Endothelial cell of umbilical vein (primary cell): Measurements from ENCODE around the gene INSC. TPM values are rescaled to one million over a fixed set of nuclear protein-coding genes. Genes with fewer than 3 reads are reported as not detected.

Experiments
- BruUV-seq: library from RNA; stranded (reverse); fragments of 400-500 nt; replicated peaks from 2 replicates; lab custom pipeline; 2021; lab: Mats Ljungman, UMichigan
- CTCF ChIA-PET: fragments of 300-600, 350-600 bp; sonication (Branson Sonifier 250); formaldehyde crosslinking; loops from one replicate; lab custom pipeline; 2021; ENCODE audit warnings: antibody characterized with exemption, inconsistent platforms; lab: Charles Lee
- POLR2A ChIA-PET: fragments of 300-600, 350-600 bp; sonication (Branson Sonifier 250); formaldehyde crosslinking; loops from one replicate; lab custom pipeline; 2021; ENCODE audit warnings: antibody characterized with exemption, inconsistent platforms; lab: Charles Lee
- DNase-seq: peaks from one replicate; pipeline ENCODE4 v3.0.0-alpha.2; 2011; ENCODE audit warnings: low read depth, low spot score
- FAIRE-seq: peaks from 2 replicates; lab custom pipeline; 2011; peaks lifted over from hg19 to GRCh38; lab: Jason Lieb, UNC
- H2AFZ ChIP-seq: 2 replicates; pipeline ENCODE4 v1.6.0; 2012; ENCODE audit warnings: low read depth, low read length, control low read depth, inconsistent platforms
- H3K27ac ChIP-seq: 2 replicates; pipeline ENCODE4 v1.5.1; 2011; ENCODE audit warnings: low read depth, mild to moderate bottlenecking, control low read depth, low read length, moderate library complexity; ENCODE audit not compliant: insufficient read depth
- H3K27me3 ChIP-seq, 2 experiments: 2 replicates each; pipeline versions ENCODE4 v1.6.0 to v1.6.1; 2011; ENCODE audit warnings: low read length in 2 of 2, mixed read lengths in 1 of 2; ENCODE audit not compliant: control insufficient read depth in 2 of 2, insufficient read depth in 2 of 2
- H3K36me3 ChIP-seq, 2 experiments: 2 replicates in 1 of 2; 3 replicates in 1 of 2; pipeline ENCODE4 v1.5.1; 2011; ENCODE audit warnings: low read length in 2 of 2, mild to moderate bottlenecking in 1 of 2, moderate library complexity in 1 of 2; ENCODE audit not compliant: control insufficient read depth in 2 of 2, insufficient read depth in 2 of 2; ENCODE audit errors: extremely low read depth in 1 of 2
- H3K4me1 ChIP-seq: 3 replicates; pipeline ENCODE4 v1.5.1; 2011; ENCODE audit warnings: mild to moderate bottlenecking, low read length; ENCODE audit not compliant: control insufficient read depth, insufficient read depth; ENCODE audit errors: extremely low read depth
- H3K4me2 ChIP-seq: 2 replicates; pipeline ENCODE4 v1.6.1; 2011; ENCODE audit warnings: low read length, control low read depth, mixed read lengths; ENCODE audit not compliant: insufficient read depth
- H3K4me3 ChIP-seq, 3 experiments: fragments of 200-600 bp in 1 of 3; sonication (generic), shearing (Covaris generic) in 1 of 3; replicated peaks in 1 of 3; 2 replicates each; pipeline ENCODE4 v1.5.1; 2011 to 2016; ENCODE audit warnings: control low read depth in 3 of 3, low read length in 3 of 3, mild to moderate bottlenecking in 2 of 3, inconsistent platforms in 1 of 3, low read depth in 1 of 3, moderate library complexity in 1 of 3; ENCODE audit not compliant: insufficient read depth in 1 of 3
- H3K79me2 ChIP-seq: 2 replicates; pipeline ENCODE4 v1.6.0; 2012; ENCODE audit warnings: low read length, inconsistent platforms; ENCODE audit not compliant: control insufficient read depth, insufficient read depth
- H3K9ac ChIP-seq: replicated peaks from 2 replicates; pipeline ENCODE3; 2011; ENCODE audit warnings: low read length, control low read depth; ENCODE audit not compliant: insufficient read depth; ENCODE audit errors: extremely low read depth
- H3K9me1 ChIP-seq: replicated peaks from 3 replicates; pipeline ENCODE4 v1.6.0; 2011; ENCODE audit warnings: mild to moderate bottlenecking, low read length; ENCODE audit not compliant: control insufficient read depth, insufficient read depth; ENCODE audit errors: extremely low read depth
- H3K9me3 ChIP-seq: replicated peaks from 2 replicates; pipeline ENCODE4 v1.5.1; 2012; ENCODE audit warnings: low read length, inconsistent platforms; ENCODE audit not compliant: control insufficient read depth, insufficient read depth
- H4K20me1 ChIP-seq: replicated peaks from 2 replicates; pipeline ENCODE3; 2011; ENCODE audit warnings: mild to moderate bottlenecking, low read length; ENCODE audit not compliant: control insufficient read depth, insufficient read depth; ENCODE audit errors: extremely low read depth
- EZH2 ChIP-seq: IDR thresholded peaks from 2 replicates; pipeline ENCODE4 v1.6.1; 2012; ENCODE audit warnings: borderline replicate concordance, low read depth, mild to moderate bottlenecking, moderate library complexity, low read length, inconsistent platforms; ENCODE audit not compliant: severe bottlenecking
- FOS ChIP-seq: IDR thresholded peaks from 2 replicates; pipeline ENCODE4 v1.6.1; 2011; ENCODE audit warnings: mild to moderate bottlenecking, low read length, moderate library complexity, borderline replicate concordance; ENCODE audit not compliant: insufficient read depth
- GATA2 ChIP-seq: IDR thresholded peaks from 2 replicates; pipeline ENCODE4 v1.7.0; 2011; ENCODE audit warnings: low read depth, mild to moderate bottlenecking, moderate library complexity, mixed read lengths, low read length; ENCODE audit not compliant: insufficient read length, insufficient read depth
- JUN ChIP-seq: IDR thresholded peaks from 2 replicates; pipeline ENCODE4 v1.6.1; 2011; ENCODE audit warnings: borderline replicate concordance, low read depth; ENCODE audit not compliant: insufficient read length, insufficient read depth
- POLR2A ChIP-seq: IDR thresholded peaks from 2 replicates; pipeline ENCODE4 v1.6.1; 2012; ENCODE audit warnings: low read depth, mild to moderate bottlenecking, control low read depth, low read length
- POLR2AphosphoS5 ChIP-seq: IDR thresholded peaks from 2 replicates; pipeline ENCODE4 v1.6.1; 2012; ENCODE audit warnings: low read depth, mild to moderate bottlenecking, control low read depth, low read length, moderate library complexity; ENCODE audit not compliant: insufficient read depth
- dilution Hi-C: fragments of 300-500 bp; cut with MboI; formaldehyde crosslinking; loops from one replicate; pipeline ENCODE4 v1.15.0; 2019; ENCODE audit warnings: low sequenced_read_pairs; ENCODE audit not compliant: extremely low pct_ligation_motif_present
- intact Hi-C: fragments of 100-400 bp; cut with micrococcal nuclease; formaldehyde crosslinking; loops from one replicate; pipeline ENCODE4 v1.10.0; 2022
- polyA plus RNA-seq, 4 experiments: library from polyadenylated mRNA; depleted of rRNA in 3 of 4; stranded (reverse) in 3 of 4; unstranded in 1 of 4; fragments of >200 nt; gene quantifications; 2 replicates each; pipeline versions ENCODE4 v1.2.1 to v1.2.3, GENCODE V29; 2011 to 2012; ENCODE audit warnings: missing spikeins in 1 of 4
- total RNA-seq: library from RNA; stranded (reverse); gene quantifications from 2 replicates; pipeline ENCODE4 v1.2.3, GENCODE V29; 2021
- TF ChIP-seq, protein P1 (sequence below): IDR thresholded peaks from 2 replicates; pipeline ENCODE4 v1.6.1; 2011; ENCODE audit not compliant: insufficient read depth, insufficient read length

INSC gene
- total and polyA plus RNA-seq, 2 donors (not counting 3 experiments of a cell fraction or from before 2014, with no cell fraction given), result not detected

DNA sequence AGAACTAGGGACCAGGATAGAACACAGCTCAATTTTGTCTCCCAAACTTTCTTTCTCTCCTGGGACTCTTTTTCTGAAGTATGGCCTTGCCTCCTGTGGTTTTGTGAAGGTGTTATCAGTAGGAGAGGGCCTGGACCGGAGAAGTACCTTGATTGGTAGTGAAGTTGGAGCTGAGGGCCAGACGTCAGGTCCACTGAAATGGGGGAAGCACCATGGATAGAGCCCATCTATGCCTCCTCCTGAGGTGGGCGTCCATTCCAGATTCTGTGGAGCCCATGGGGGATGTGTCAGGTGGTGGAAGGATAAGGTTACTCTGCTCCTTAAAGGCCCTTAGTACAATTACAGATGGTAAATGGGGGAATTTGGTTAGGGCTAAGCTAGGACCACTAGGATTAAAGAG is 109.7 kb downstream of the INSC start:
- dilution Hi-C loops, result no loop called here
- H3K4me2 ChIP-seq, result no peak overlapping the region
- H2AFZ ChIP-seq, result no peak overlapping the region
- no peak for DNase-seq
- H4K20me1 ChIP-seq, result no peaks in the 10 kb centered on the region
- H3K27ac ChIP-seq, result no peak overlapping the region
- TF ChIP-seq JUN, result no peak
- no TSS peak for BruUV-seq
- H3K9me1 ChIP-seq, result no peaks in the 10 kb centered on the region
- no peaks in the 10 kb centered on the region for H3K79me2 ChIP-seq
- CTCF ChIA-PET, result interaction anchor here (1.4 kb wide), 2 partner anchors 16 to 124 kb away, joined by 3 to 4 read pairs; no protein-coding TSS in a partner anchor
- H3K9ac ChIP-seq, result no peak overlapping the region
- no peaks in the 10 kb centered on the region for H3K27me3 ChIP-seq
- no peaks in the 10 kb centered on the region for H3K36me3 ChIP-seq
- H3K4me3 ChIP-seq, result no peak overlapping the region
- no peak for FAIRE-seq
- H3K4me1 ChIP-seq, result no peaks in the 10 kb centered on the region
- POLR2A ChIA-PET, result no interaction called here
- intact Hi-C loops, result no loop called here
- no peaks in the 10 kb centered on the region for H3K9me3 ChIP-seq

DNA sequence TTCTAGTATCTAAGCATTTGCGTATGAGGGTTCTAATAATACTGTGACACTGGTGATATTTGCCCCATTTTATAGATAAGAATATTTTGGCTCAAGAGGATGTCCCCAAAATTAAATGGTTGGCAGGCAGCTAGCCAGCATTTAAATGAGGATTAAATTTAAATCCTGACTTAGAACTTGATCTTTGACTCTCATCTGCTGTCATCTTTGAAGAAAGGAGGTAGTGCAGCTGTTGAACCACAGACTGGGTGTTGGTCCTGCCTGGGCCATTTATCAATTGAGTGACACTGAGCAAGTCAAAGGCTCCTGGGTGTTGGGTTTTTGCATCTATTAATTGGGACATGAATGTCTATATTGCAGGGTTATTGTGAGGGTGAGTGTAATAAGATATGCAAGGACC is 112.3 kb downstream of the INSC start:
- Histone ChIP-seq H3K4me1 (no peaks in the 10 kb centered on the region), H2AFZ (no peak overlapping the region), H3K79me2 (no peaks in the 10 kb centered on the region), H3K27me3 (no peaks in the 10 kb centered on the region), H3K9me1 (no peaks in the 10 kb centered on the region), H3K4me3 (no peak overlapping the region), H3K9me3 (no peaks in the 10 kb centered on the region), H3K36me3 (no peaks in the 10 kb centered on the region), H3K27ac (no peak overlapping the region), H4K20me1 (no peaks in the 10 kb centered on the region), H3K4me2 (no peak overlapping the region), H3K9ac (no peak overlapping the region)
- ChIA-PET POLR2A (no interaction called here), CTCF (no interaction called here)
- no peak for DNase-seq
- FAIRE-seq, result no peak
- dilution Hi-C loops (no loop called here), intact Hi-C loops (no loop called here)
- no TSS peak for BruUV-seq
- TF ChIP-seq FOS (no peak), JUN (no peak), POLR2A (no peak), POLR2AphosphoS5 (no peak), GATA2 (no peak), EZH2 (no peak)
- TF ChIP-seq, protein P1, sequence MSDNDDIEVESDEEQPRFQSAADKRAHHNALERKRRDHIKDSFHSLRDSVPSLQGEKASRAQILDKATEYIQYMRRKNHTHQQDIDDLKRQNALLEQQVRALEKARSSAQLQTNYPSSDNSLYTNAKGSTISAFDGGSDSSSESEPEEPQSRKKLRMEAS, result no peak
